K562 (cell line): ENCODE data around the gene MYO1A. TPM values are rescaled to one million over a fixed set of nuclear protein-coding genes. Genes with fewer than 3 reads are reported as not detected.

ENCODE experiments used
- ATF7 ChIP-seq: fragments of 450-650 bp; IDR thresholded peaks from 2 replicates; pipeline ENCODE4 v1.7.1; 2014; ENCODE audit warnings: mild to moderate bottlenecking, moderate library complexity
- BCOR ChIP-seq: fragments of 450-650 bp; IDR thresholded peaks from 2 replicates; pipeline ENCODE4 v1.6.1; 2016
- ESRRA ChIP-seq: fragments of 450-650 bp; IDR thresholded peaks from 2 replicates; pipeline ENCODE4 v1.6.1; 2014; ENCODE audit warnings: low read depth, mild to moderate bottlenecking, moderate library complexity, borderline replicate concordance
- EZH2 ChIP-seq: IDR thresholded peaks from 2 replicates; pipeline ENCODE4 v1.6.1; 2012; ENCODE audit warnings: low read depth, mild to moderate bottlenecking, inconsistent platforms, low read length, borderline replicate concordance
- FOXK1 ChIP-seq: sonication (generic); formaldehyde crosslinking; IDR thresholded peaks from 2 replicates; pipeline ENCODE4 v1.8.0; 2022; ENCODE audit warnings: missing genetic modification reagents, mild to moderate bottlenecking, borderline replicate concordance
- GABPA ChIP-seq: fragments of 200-800 bp; sonication (Bioruptor generic); conservative IDR thresholded peaks from 2 replicates; pipeline ENCODE4 v1.6.1; 2016; ENCODE audit warnings: low read depth, missing genetic modification characterization, missing compliant biosample characterization
- HDGF ChIP-seq: fragments of 450-650 bp; IDR thresholded peaks from 2 replicates; pipeline ENCODE4 v1.6.1; 2016
- HNRNPLL ChIP-seq: fragments of 200-400 bp; formaldehyde crosslinking; IDR thresholded peaks from 2 replicates; pipeline ENCODE4 v1.6.1; 2017; ENCODE audit warnings: low read length, low read depth, mild to moderate bottlenecking; ENCODE audit not compliant: poor library complexity, severe bottlenecking
- PHF21A ChIP-seq: fragments of 450-650 bp; IDR thresholded peaks from 2 replicates; pipeline ENCODE4 v1.6.1; 2017; ENCODE audit warnings: low read depth, borderline replicate concordance
- SAFB2 ChIP-seq: fragments of 200-400 bp; formaldehyde crosslinking; IDR thresholded peaks from 2 replicates; pipeline ENCODE4 v1.6.1; 2018; ENCODE audit warnings: borderline replicate concordance, low read length, low read depth, moderate library complexity; ENCODE audit not compliant: severe bottlenecking
- SETDB1 ChIP-seq: IDR thresholded peaks from one replicate; pipeline ENCODE4 v1.6.1; 2012; ENCODE audit warnings: low read length, control low read depth, inconsistent platforms
- polyA plus RNA-seq, 8 experiments: library from polyadenylated mRNA; depleted of rRNA in 4 of 8; stranded (reverse) in 5 of 8; unstranded in 3 of 8; fragments of >200 nt; fragmentation: Nextera tagmentation in 2 of 8; fragmentation: Illumina TruSeq in 1 of 8; extraction: Ambion mirVana in 2 of 8; extraction: Trizol in 1 of 8; gene quantifications; 2 replicates each; pipeline versions ENCODE4 v1.2.1 to v1.2.3, GENCODE V29; 2011 to 2014; ENCODE audit warnings: inconsistent platforms in 1 of 8, missing spikeins in 1 of 8
- total RNA-seq, 7 experiments: library from RNA; depleted of rRNA in 6 of 7; stranded (reverse); fragments of >200 nt in 6 of 7; fragmentation: Illumina TruSeq in 2 of 7; extraction: Trizol in 2 of 7; gene quantifications; 2 replicates each; pipeline versions ENCODE4 v1.2.1 to v1.2.3, GENCODE V29; 2011 to 2021; ENCODE audit warnings: low replicate concordance in 1 of 7
- TF ChIP-seq, protein P1 (sequence below): fragments of 200-600 bp; sonication (generic); IDR thresholded peaks from one replicate; pipeline ENCODE4 v1.6.1; 2012; ENCODE audit warnings: mild to moderate bottlenecking, low read depth, low read length, inconsistent platforms
- TF ChIP-seq, protein P2 (sequence below), 3 experiments: IDR thresholded peaks in 2 of 3; conservative IDR thresholded peaks in 1 of 3; 2 replicates each; pipeline ENCODE4 v1.5.1; 2011 to 2012; ENCODE audit warnings: low read length in 3 of 3, mild to moderate bottlenecking in 3 of 3, control low read depth in 2 of 3, improper control_type of control experiment in 1 of 3, inconsistent platforms in 1 of 3, low read depth in 1 of 3, mixed read lengths in 1 of 3, moderate library complexity in 1 of 3; ENCODE audit not compliant: insufficient read depth in 2 of 3

The MYO1A gene
- total and polyA plus RNA-seq, 9 of the 15 experiments (the other 6 are each of a cell fraction or from before 2014, with no cell fraction given), result 0.03 to 0.29 (median 0.14) TPM; not detected in 2

DNA sequence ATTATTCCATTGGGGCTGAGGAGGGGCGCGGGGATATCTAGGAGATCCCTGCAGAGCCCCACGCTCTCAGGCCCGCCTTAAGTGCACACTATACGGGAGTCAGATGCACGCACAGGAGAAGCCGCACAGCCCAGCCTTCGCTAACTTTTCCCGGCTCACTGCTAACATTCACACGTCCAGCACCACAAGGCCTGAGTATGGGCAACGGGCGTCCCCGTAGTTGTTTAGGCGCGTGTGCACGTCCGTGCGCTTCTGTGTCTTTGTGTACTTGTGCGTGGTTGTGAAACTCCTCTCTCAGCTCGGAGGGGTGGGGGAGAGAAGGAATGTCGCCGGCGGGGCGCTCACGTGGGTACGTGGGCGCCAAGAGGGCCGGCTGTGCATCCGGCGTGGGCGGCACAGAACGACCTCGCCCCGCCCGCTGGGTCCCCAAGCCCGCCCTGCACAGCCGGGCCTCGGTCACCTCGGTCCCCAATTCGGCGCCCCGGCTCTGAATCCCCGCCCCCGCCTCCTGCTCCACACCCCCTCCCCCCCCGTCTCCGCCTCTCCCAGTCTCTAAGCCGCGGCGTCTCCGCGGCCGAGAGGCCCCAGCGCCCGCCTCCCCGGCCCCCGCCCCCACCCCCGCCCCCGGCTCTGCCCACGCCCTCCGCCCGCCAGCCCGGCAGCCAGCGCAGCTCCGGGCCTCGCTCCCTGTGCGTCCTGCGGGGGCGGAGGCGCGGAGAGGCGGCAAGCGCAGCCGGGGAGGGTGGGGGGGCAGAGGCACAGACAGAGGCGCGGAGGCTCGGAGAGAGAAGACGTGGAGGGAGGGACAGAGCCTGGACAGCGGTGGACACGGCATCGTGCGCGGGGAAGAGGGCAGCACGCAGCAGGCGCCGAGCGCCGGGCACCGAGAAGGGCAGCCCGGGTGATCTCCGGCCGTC lies 38.7 kb upstream of the MYO1A start, which contains the start of gene NAB2 (continued):
- TF ChIP-seq, protein P1, sequence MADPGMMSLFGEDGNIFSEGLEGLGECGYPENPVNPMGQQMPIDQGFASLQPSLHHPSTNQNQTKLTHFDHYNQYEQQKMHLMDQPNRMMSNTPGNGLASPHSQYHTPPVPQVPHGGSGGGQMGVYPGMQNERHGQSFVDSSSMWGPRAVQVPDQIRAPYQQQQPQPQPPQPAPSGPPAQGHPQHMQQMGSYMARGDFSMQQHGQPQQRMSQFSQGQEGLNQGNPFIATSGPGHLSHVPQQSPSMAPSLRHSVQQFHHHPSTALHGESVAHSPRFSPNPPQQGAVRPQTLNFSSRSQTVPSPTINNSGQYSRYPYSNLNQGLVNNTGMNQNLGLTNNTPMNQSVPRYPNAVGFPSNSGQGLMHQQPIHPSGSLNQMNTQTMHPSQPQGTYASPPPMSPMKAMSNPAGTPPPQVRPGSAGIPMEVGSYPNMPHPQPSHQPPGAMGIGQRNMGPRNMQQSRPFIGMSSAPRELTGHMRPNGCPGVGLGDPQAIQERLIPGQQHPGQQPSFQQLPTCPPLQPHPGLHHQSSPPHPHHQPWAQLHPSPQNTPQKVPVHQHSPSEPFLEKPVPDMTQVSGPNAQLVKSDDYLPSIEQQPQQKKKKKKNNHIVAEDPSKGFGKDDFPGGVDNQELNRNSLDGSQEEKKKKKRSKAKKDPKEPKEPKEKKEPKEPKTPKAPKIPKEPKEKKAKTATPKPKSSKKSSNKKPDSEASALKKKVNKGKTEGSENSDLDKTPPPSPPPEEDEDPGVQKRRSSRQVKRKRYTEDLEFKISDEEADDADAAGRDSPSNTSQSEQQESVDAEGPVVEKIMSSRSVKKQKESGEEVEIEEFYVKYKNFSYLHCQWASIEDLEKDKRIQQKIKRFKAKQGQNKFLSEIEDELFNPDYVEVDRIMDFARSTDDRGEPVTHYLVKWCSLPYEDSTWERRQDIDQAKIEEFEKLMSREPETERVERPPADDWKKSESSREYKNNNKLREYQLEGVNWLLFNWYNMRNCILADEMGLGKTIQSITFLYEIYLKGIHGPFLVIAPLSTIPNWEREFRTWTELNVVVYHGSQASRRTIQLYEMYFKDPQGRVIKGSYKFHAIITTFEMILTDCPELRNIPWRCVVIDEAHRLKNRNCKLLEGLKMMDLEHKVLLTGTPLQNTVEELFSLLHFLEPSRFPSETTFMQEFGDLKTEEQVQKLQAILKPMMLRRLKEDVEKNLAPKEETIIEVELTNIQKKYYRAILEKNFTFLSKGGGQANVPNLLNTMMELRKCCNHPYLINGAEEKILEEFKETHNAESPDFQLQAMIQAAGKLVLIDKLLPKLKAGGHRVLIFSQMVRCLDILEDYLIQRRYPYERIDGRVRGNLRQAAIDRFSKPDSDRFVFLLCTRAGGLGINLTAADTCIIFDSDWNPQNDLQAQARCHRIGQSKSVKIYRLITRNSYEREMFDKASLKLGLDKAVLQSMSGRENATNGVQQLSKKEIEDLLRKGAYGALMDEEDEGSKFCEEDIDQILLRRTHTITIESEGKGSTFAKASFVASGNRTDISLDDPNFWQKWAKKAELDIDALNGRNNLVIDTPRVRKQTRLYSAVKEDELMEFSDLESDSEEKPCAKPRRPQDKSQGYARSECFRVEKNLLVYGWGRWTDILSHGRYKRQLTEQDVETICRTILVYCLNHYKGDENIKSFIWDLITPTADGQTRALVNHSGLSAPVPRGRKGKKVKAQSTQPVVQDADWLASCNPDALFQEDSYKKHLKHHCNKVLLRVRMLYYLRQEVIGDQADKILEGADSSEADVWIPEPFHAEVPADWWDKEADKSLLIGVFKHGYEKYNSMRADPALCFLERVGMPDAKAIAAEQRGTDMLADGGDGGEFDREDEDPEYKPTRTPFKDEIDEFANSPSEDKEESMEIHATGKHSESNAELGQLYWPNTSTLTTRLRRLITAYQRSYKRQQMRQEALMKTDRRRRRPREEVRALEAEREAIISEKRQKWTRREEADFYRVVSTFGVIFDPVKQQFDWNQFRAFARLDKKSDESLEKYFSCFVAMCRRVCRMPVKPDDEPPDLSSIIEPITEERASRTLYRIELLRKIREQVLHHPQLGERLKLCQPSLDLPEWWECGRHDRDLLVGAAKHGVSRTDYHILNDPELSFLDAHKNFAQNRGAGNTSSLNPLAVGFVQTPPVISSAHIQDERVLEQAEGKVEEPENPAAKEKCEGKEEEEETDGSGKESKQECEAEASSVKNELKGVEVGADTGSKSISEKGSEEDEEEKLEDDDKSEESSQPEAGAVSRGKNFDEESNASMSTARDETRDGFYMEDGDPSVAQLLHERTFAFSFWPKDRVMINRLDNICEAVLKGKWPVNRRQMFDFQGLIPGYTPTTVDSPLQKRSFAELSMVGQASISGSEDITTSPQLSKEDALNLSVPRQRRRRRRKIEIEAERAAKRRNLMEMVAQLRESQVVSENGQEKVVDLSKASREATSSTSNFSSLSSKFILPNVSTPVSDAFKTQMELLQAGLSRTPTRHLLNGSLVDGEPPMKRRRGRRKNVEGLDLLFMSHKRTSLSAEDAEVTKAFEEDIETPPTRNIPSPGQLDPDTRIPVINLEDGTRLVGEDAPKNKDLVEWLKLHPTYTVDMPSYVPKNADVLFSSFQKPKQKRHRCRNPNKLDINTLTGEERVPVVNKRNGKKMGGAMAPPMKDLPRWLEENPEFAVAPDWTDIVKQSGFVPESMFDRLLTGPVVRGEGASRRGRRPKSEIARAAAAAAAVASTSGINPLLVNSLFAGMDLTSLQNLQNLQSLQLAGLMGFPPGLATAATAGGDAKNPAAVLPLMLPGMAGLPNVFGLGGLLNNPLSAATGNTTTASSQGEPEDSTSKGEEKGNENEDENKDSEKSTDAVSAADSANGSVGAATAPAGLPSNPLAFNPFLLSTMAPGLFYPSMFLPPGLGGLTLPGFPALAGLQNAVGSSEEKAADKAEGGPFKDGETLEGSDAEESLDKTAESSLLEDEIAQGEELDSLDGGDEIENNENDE, result no peak
- TF ChIP-seq ATF7, result no peak; the same call in 1 of the 2 replicates
- no peak for TF ChIP-seq FOXK1 (CRISPR knock-in tag)
- TF ChIP-seq SETDB1, result no peak
- TF ChIP-seq HDGF, result no peak
- TF ChIP-seq BCOR, result no peak
- TF ChIP-seq, protein P2, sequence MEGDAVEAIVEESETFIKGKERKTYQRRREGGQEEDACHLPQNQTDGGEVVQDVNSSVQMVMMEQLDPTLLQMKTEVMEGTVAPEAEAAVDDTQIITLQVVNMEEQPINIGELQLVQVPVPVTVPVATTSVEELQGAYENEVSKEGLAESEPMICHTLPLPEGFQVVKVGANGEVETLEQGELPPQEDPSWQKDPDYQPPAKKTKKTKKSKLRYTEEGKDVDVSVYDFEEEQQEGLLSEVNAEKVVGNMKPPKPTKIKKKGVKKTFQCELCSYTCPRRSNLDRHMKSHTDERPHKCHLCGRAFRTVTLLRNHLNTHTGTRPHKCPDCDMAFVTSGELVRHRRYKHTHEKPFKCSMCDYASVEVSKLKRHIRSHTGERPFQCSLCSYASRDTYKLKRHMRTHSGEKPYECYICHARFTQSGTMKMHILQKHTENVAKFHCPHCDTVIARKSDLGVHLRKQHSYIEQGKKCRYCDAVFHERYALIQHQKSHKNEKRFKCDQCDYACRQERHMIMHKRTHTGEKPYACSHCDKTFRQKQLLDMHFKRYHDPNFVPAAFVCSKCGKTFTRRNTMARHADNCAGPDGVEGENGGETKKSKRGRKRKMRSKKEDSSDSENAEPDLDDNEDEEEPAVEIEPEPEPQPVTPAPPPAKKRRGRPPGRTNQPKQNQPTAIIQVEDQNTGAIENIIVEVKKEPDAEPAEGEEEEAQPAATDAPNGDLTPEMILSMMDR (IDR thresholded peaks at IDR 0.05 in 2 of 3, conservative IDR thresholded peaks at IDR 0.05 in 1 of 3; ENCODE audit: insufficient read depth in 2 of 3, low read depth in 1 of 3, low read length in 3 of 3), result no peak
- no peak for TF ChIP-seq EZH2
- no peak for TF ChIP-seq PHF21A
- TF ChIP-seq HNRNPLL, result peak; percentile 46
- peak; percentile 34; the same call in 1 of the 2 replicates for TF ChIP-seq ESRRA
- TF ChIP-seq SAFB2, result no peak
- TF ChIP-seq GABPA (tag), result peak; percentile 61
